ENCODE results near the gene GRM8.
A peak's percentile ranks its signal among the peaks of the same experiment; 100 is the strongest.

The GRM8 gene

DNA sequence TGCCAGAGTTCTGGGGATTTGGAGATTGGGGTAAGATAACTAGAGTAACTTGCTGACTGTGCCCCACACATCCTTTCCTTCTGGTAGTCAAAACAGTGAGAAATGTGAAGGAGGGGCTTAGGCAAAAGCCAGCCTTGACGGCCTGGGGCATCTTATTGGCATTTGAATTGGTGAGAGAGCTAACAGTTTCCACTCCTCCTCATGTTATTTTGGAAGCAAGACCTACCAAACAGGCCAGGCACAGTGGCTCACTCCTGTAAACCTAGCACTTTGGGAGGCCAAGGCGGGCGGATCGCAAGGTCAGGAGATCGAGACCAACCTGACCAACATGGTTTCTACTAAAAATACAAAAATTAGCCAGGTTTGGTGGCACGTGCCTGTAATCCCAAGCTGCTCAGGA, 596.6 kb downstream of the GRM8 start:
- DNase-seq: no peak

DNA sequence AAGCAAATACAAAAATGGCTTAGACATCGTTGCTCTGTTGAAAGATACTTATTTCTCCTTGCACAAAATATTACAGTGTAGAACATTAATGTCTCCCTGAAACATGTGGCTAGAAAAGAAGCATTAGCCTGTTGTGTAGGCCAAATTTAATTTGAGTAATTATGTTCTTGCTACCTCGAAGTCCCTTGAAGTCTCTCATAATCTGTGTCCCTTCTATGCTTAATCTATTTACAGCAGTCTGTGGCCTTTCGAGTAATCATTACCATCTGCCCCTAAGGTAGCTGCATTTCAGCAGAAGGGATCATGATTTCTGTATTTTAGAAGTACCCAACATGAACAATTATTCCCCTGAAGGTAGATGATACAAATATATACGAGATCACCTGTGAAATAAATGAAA, 615.2 kb downstream of the GRM8 start:
- no peak for DNase-seq

DNA sequence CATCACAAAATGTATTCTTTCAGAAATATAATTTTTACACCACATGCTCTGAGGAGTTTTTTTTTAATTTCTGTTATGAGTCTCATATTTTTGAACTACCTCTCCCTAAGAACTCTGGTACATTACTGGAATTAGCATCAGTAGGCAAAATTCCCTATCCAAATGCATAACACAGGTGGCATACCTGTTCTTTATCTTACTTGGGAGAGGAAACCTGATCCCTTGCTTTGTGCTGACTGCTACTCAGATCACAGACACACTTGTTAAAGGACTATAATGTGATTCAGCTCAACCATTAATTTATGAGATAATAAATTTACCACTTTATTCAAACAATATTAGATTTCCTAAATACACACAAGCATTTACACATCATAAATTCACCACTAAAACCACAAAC, 617.2 kb downstream of the GRM8 start:
- DNase-seq: peak; percentile 87

- DNase-seq: no peak
These were observed 644.4 kb downstream of the GRM8 start for GRCh38 chr7:126608339-126608776.

DNA sequence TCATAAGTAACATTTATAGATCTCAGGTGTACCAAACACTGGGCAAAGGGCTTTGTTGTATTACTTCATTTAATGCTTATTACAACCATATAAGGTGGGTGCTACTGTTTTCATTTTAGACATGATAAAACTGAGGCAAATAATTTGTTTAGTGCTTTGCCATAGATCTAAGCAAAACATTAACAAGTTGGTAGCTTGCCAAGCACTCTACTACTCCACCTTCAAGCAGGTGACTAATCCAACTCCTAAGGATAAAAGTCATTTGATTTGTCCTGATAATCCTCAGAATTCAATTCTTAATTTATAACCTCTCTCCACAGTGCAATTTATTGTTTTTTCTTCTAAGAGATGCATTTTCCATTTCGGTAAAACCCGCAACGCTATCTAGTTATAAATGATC, 646.4 kb downstream of the GRM8 start:
- peak; percentile 70 for DNase-seq

- DNase-seq: peak; percentile 70
These were observed 647.2 kb downstream of the GRM8 start for GRCh38 chr7:126605553-126605952.

GRCh38 chr7:126605056-126605455, 647.7 kb downstream of the GRM8 start:
- peak; percentile 93 for DNase-seq

- peak; percentile 80 for DNase-seq
These were observed 663.6 kb downstream of the GRM8 start for GRCh38 chr7:126589068-126589684.

DNA sequence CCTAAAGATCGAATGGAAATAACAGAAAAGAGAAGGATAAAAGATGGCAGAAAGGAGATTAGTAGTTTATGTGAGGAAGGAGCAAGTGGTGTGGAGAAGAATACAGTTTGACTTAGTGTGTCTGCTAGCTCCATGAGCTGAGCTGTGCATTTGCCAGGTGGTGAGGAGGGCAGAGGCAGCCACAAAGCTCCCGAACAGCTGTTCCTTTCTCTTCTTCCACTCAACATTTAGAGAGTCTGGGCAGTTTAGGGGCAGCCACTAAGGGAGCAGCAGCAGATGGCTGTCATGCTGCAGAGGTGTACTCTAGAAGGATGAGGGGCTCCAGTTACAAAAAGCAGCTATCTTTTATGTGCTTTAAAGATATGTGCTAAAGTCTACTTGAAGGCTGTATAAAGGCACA, 674.4 kb downstream of the GRM8 start:
- DNase-seq: peak; percentile 91

DNA sequence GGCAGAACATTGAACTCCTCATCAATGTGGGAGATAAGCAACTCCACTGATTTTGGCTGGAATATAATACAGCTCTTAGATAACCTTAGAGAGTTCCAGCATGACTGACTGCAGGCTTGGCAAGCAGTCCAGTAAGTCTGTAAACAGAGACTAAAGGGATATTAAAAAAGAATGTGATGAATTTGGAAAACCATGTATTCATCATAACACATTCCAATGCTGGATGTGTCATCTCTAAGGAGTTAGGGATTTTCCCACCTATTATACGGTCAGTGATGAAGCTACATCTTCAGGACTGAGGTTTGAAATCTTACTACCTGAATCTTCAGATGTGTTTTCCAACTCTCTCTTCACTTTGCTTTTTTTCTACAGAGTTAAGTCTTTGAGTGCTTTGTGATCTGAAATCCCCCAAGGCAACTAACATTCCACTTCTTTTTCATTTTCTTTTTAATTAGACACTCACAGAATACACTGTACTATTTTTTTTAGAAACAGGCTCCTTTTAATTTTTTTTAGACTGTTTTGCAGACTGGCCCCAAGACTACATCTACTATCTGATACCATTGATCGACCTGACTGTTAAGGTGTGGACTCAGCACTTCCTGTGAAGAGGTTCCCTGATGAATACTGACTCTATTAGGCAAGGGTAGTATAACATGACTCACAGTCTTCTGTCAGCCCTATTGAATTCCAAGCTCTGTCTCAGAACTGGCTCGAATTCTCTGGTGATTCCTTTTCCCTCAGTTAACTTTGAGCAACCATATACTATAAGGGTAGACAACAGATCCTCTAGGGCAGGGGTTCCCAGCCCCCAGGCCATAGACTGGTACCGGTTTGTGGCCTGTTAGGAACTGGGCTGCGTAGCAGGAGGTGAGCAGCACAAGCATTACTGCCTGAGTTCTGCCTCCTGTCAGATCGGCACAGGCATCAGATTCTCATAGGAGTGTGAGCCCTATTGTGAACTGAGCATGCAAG, 678.2 kb downstream of the GRM8 start:
- no peak for DNase-seq

DNA sequence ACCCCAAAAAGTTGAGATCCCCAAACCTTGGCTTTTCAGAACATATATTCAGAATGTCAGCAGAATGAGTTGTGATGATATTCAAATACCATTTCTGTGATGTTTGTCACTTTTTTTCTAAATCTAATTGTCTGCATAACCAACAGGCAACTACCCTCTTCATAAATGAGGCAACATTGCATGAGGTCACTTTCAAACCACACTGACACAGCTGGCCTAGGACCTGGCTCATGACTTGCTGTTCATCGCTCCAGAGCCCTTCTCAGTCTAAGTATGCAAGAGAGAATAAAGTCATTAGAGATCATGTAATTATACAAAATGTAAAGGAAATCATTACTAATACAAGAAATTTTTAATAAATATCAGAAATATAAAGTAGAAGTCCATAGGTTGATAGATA, 681.9 kb downstream of the GRM8 start:
- no peak for DNase-seq

DNA sequence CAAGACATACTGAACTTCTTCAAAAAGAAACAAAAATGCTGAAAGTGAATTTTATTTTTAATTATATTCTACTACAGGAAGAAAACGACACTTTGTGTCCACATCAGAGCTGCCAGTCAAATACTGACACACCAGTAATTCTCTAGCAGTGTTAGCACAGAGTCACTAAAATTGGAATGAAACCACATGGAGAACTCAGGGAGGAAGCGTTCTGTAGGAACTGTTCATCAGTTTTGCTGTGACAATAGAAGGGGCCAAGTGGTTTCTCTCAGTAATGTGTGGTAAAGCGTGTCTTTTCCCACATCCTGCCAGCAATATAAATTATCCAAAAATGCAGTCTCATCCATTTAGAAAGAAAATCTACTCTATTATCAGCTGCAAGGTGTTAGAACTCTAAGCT, 683.3 kb downstream of the GRM8 start:
- no peak for DNase-seq

GRCh38 chr7:126557271-126557670, 695.5 kb downstream of the GRM8 start:
- DNase-seq: no peak

DNA sequence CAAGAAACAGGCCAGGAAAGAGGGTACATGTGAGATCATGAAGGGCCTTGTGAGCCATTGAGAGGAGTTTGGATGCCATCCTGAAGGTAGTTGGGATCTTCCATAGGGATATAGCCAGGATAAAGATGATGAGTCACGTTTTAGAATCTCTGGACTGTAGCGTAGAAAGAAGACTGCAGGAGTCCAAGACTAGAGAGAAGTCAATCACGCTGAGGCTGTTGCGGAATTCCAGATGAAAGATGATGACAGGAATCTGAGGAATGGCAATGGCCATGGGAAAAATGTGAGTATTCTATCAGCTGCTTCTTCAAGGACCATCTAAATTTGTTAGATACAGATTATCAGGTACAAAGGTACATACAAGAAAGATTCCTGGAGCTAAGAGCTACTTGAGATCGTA, 711.3 kb downstream of the GRM8 start:
- no peak for DNase-seq

DNA sequence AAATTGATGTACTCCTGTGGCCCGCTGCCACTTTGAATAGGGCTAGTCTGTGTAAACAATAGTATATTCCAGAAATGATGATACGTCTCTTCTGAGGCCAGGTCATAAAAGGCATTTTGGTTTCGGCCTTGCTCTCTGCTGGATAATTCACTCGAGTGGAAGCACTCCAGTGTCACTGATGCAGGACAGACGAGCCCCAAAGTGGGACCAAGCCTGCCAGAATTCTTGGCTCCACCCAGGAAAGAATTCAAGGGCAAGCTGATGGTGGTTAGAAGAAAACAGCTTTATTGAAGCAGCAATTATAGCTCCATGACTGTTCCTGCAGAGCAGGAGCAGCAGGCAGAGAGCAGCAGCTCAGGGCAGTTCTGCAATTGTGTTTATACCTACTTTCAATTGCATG, 717.6 kb downstream of the GRM8 start:
- peak; percentile 65 for DNase-seq

GRCh38 chr7:126533715-126534114, 719.0 kb downstream of the GRM8 start:
- DNase-seq: peak; percentile 74

DNA sequence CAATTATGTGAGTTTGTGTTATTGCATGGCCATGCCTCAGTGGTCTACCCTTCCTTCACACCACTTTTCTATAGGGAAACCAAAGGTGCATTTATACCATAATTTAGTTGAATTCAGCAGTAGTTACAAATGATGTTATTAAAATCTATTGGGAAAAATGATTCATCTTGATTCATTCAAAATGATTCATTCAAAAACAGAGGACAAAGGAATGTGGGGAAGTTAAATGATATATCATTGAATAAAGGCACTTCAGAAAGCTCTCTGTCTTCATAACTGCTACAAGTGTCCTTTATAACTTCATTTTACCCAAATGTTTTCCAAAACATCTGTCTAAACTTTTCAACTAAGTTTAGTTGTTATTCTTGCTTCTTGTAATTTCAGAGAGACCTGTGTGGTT, 722.9 kb downstream of the GRM8 start:
- no peak for DNase-seq

- DNase-seq: no peak
These were observed 723.5 kb downstream of the GRM8 start for GRCh38 chr7:126529254-126529653.

DNA sequence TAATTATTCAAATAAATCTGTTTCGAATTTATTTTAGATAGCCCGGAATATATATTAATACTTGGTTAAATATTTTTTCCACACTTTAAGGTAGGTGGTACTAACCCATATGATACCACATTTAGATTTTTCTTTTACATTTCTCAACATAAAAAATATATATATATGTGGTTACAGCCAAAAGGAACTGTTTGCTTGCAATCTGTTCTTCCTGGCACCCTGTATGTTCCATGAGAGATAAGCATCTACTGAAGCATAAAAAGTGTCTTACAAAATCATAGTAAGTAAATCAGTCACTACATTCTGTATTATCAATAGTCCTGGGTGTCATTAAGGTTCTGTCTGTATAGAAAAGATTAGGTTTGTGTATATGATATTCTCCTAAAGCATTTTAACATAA, 726.8 kb downstream of the GRM8 start:
- no peak for DNase-seq

GRCh38 chr7:126524967-126525366, 727.8 kb downstream of the GRM8 start:
- DNase-seq: no peak

GRCh38 chr7:126511046-126511445, 741.7 kb downstream of the GRM8 start:
- no peak for DNase-seq

- DNase-seq: peak; percentile 88
These were observed 751.1 kb downstream of the GRM8 start for GRCh38 chr7:126501617-126502016.

DNA sequence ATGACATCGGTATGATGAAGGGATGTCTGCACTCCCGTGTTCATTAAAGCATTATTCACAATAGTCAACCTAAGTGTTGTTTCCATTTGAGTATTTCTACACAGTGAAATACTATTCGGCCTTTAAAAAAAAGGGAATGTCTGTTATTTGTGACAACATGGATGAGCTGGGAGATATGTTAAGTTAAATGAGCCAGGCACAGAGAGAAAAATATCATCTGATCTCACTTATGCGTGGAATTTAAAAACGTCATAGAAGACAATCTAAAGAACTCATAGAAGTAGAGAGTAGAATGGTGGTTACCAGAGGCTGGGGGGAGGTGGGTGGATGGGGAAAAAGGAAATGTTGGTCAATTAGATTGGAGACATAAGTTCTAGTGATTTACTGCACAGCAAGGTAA, 753.3 kb downstream of the GRM8 start:
- no peak for DNase-seq

- DNase-seq: no peak
These were observed 757.0 kb downstream of the GRM8 start for GRCh38 chr7:126495733-126496132.
